NOMO-1 (cell line): ENCODE data around the gene TULP4.

Source experiments
- DNase-seq, 2 experiments: peaks; one replicate each; lab custom pipeline; 2025; ENCODE audit not compliant: unreplicated experiment in 2 of 2; lab: John Stamatoyannopoulos, UW

The TULP4 gene

DNA sequence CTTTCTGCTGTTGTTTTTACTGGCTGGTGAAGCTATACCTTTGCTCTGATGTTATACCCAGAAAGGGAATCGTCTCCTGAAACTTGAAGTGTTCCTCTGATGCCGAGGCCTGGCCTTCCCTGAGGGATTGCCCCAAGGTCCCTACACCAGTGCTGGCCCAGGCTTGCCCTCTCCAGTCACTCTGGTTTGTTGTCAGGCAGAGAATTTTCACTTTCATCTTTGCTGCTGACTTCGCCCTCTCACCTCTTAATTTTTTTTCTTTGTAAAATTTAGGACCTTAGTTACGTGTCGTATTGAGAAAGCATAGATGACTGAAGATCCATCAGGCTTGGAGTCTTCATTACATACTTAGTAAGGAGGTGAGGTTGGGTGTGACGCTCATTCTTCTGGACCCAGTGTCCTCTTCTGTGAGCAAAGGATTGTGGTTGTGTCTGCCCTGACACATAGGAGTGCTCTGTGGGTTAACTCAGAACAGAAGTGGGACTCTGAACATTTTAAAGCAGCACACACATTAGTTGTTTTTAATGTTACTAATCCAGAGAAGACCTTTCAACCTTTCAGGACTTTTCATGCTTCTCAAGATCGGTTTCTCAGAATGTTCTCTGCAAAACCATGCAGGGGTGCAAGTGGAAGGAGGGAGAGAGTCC lies 45.4 kb downstream of the TULP4 start:
- no peak for DNase-seq

DNA sequence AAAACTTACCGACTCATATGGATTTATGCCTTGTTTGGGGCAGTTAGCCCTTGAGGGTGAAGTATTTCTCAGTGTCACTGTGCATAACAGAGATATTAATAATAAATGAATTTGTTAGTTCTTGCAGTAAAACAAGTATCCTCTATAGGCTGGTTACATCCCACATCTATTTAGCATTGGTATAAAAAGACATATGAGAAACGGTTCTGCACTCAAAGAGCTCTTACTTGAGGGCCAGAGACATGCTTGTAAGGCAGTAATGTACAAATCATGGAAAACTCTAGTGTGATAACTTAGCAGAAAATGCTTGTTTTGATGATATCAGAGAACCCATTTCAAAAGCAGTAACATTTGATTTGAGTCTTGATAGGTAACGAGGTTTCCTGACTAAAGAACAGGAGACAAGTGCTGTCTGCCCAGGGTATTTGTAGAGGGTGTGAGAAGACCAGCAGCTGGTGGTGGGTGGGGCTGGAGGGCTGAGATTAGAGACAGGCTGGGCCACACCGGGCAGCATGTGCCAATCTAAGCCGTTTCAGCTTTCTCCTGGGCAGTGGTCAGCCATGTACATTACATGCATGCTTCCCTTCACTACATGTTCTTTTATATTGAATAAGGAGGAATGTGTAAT lies 46.3 kb downstream of the TULP4 start:
- DNase-seq: no peak

DNA sequence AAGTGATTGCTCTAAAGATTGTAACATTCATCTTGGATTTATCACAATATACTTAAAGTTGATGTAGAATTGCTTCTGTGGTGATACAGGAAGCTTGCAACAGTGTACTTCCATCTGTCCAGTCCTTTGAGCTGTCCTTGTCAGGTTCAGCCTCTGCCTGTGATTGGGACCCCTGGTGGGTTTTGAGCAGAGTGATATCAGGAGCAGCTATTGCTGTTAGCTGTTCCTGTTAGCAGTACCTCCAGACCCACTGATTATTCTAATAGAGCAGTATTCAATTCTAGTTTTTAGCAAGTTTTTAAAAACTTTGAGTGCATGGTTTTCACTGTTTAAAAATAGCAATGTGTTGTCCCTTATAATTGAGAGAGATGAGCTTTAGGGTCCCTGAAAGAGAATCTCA lies 48.8 kb downstream of the TULP4 start:
- DNase-seq: no peak

DNA sequence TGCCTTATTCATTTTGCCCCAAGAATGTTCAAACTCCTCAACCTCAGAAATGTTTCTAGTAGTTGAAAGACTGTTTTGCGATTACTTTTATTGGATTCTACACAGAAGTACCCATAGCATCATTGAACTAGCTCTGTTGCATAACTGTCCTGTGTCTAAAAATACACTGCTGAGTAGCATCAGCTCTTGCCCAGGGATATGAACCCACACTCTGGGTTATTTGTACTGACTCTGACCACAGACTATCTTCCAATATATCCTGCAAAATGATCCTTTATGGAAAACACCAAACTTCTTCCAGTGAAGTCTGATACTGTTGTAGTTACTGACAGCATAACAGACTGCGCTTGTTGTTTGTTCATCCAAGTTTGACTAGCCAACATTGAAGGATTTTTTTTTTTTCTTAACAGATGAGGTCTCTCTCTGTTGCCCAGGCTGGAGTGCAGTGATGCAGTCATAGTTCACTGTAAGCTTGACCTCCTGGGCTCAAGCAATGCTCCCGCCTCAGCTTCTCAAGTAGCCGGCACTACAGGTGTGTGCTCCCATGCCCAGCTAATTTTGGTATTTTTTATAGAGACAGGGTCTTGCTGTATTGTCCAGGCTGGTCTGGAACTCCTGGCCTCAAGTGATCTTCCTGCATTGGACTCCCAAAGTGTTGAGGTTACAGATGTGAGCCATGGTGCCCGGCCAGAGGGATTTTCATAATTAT lies 49.9 kb downstream of the TULP4 start:
- DNase-seq: peak in 1 of 2 experiments; percentile 0

DNA sequence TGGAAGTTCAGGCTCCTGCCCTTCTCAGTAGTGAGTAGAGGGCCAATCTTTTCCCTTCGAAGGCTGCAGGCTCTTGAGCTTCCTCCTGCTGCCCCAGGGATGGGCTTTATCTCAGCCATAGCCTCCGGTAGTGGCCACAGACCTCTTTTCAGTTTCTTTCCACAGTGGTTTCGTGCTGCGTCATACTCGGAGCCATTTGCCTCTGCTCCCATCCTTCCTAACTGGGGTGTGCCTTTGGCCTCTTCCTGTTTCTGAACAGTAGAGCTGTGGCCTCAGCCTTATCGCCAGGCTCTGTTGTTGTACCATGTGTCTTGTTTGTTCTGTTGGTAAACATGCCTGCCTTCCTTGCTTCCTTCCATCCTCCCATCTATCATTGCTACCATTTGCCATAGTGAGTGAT lies 54.1 kb downstream of the TULP4 start:
- no peak for DNase-seq

DNA sequence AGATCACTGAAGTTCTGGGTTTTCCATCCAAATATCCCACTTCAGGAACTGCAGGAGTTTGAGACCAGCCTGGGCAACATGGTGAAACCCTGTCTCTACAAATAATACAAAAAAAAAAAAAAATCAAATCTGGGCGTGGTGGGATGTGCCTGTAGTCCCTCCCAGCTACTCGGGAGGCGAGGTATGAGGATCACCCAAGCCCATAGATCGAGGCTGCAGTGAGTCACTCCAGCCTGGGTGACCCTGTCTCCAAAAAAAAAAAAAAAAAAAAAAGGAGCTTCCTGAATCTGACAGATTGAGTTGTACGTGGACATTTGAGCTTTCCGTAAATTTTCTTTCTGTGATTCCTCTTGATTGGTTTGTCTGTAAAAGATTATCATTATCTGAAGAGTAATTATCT lies 55.6 kb downstream of the TULP4 start:
- no peak for DNase-seq

DNA sequence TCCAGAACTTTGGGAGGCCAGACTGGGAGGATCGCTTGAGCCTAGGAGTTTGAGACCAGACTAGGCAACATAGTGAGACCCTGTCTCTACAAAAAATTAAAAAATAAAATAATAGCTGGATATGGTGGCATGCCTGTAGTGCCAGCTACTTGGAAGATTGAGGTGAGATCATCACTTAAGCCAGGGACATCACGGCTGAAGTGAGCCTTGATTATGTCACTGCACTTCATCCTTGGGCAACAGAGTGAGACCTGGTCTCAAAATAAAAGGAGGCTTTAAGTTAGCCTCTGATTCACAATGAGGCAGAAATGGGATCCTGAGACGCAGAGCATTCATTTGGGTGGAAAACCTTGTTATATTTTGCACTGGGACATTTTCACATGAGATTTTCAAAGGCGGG lies 57.0 kb downstream of the TULP4 start:
- DNase-seq: no peak

DNA sequence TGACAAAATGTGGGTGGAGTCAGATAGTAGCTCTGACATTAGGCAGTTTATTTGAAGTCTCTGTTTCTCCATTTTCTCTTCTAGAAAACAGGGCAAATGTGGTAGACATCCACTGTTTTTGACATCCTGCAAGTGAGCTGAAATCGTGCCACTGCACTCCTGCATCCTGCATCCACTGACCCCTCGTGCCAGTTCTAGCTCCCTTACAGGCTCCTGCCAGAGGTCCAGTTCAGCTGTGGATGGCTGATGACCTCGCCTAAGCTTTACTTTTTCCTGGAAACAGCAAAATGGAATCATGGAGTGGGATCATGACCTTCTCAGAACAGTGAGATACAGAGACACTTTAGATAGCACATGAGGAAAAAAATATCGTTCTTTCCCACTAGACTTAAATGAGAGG lies 58.5 kb downstream of the TULP4 start:
- no peak for DNase-seq

DNA sequence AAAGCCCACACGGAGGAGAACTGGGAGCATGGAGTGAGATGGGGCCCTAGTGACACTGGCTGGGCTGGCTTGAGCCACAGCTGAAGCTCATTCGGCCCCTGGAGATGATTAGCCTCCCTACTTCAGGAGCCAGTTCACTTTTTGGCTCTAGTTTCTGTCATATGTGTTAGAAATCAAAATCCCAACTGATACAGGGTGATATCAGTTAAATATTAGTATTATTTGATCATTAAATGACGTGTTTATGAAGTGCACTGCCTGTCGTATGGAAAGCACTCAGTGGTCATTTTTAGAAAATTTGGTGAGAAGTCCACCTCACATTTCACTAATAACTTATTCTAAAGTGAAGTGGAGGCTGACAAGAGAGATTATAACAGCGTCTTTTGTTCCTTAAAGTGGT lies 59.0 kb downstream of the TULP4 start:
- no peak for DNase-seq

DNA sequence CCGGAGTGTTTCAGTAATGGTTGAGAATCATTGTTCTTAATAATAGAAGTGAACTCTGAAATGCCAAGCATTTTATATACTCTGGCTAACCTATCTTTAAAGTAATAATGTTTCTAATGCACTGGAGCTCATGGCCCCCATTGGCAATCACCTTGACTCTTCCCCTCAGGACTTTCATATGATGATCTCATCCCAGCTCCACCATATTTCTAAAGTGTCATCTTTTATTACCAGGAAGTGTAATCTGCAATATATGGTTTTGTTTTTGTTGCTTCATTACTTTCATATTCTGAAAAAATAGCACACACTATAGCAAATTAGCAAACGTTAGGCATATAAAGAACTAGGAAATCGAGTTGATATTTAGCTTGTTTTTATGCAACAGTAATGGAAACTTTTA lies 60.3 kb downstream of the TULP4 start:
- DNase-seq: peak; percentile 16 to 49

DNA sequence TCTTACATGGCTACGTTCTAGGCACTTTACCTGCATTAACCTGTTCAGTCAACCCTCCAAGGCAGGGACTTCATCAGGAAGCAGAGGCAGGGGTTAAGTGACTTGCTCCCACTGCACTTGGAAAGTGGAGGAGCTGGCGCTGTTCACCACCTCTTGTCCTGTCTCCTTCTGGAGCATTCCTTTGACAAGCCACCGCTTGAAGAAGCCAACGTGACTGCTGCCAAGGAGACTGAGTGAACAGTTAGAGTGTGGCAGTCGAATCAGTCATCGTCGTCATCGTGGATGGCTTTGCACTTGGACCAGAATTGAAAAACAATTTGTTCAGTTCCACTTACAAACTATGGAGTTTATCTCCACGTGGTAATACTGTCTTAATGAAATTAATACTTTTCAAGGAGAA lies 60.9 kb downstream of the TULP4 start:
- no peak for DNase-seq

DNA sequence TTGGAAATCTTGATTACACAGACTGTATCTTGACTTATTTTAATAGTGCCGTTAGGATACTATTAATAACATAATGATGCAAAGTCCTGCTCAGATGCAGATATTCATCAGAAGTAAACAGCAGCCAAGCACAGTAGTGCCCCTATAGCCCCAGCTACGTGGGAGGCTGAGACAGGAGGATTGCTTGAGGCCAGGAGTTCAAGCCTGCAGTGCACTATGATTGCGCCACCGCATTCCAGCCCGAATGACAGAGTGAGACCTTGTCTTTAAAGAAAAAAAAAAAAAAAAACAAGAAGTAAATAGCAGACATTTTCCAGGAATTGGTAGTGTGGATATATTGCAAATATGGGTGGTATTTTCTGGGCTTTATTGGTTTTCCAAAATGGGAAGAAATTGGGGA lies 61.8 kb downstream of the TULP4 start:
- no peak for DNase-seq

DNA sequence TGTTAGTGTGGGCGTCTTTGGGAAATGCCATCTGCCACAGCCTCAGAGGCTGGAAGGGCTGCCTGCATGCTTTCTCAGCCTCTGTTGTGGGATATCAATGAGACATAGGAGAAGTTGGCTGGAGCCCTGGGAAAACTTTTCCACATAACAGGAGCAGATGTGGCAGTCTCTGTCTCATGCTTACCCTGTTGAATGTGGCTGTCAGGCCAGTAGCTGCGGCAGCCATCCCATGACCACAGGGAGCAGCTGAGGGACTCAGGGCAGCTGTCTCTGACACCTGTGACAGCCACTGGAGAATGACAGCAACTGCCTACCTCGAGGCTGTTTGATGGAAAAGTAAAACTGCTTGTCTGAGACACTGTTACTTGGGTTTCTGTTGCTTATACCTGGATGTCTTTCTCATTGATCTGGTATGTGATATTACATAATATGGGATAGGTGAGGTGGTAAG lies 64.4 kb downstream of the TULP4 start:
- no peak for DNase-seq

DNA sequence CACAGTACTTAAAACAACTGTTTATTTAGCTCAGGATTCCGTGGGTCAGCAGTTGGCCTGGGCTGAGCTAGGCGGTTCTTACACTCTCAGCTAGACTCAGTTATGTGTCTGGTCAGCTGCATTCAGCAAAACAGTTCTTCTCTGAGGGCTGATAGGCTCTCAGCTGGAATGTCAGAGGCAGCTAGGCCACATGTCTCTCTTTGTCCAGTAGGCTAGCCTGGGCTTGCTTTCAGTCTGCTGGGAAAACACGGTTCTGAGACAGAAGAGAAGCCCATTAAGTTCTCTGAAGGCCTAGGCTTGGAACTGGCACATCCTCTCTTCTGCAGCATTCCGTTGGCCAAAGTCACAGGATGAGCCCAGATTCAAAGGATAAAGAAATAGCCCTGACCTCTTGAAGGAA lies 65.6 kb downstream of the TULP4 start:
- no peak for DNase-seq

DNA sequence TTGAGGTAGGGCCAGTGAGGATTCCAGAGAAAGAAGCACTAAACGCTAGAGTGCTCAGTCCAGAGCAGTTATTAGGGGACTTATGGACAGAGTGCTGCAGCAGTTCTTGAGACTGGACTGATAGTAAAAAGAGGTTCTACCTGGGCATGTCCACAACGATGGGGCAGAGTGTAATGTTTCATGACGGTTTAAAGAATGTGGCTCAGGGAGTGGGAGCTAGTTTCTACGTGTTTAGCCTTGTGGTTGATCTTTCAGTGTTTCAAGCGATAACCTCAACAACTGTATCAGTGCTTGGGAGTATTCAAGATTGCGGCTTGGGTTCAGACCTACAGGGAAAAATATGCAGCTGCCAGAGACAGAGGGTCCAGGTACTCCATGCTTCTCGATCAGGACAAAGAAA lies 67.1 kb downstream of the TULP4 start:
- no peak for DNase-seq

DNA sequence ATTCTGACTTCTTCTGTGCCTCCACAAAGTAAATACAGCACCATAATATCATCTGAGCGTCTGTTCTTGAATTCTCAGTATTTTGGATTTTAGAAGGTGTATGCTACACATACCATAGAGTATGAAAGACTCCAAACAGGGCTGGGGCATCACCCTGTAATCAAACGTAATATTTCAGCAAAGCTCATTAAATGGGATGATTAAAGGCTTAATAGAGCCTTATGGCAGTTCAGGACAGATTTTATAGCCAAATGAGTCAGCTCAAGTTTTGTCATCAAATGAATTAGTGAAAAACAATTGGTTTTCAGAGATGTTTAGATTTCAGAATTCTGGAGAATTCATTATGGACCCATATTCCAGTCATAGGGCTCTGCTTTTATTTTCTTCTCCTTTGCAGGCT lies 68.9 kb downstream of the TULP4 start:
- no peak for DNase-seq

DNA sequence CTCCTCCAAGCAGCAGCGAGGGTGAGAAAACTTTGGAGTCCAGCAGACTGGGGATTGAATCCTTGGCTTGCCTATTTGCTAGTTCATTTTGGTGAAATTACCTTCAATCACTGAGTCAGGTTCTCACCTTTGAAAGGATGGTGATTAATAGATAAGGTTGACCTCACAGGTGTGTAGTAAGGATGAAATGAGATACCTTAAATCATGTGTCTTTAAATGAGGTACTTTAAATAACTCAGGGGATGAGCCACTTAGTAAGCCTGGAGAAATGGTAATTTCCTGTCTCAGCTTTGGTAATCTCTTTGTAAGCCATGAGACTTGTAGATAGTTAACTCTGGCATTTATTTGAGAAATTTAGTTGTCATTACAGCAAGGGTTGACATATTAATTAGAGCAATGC lies 70.2 kb downstream of the TULP4 start:
- DNase-seq: no peak

DNA sequence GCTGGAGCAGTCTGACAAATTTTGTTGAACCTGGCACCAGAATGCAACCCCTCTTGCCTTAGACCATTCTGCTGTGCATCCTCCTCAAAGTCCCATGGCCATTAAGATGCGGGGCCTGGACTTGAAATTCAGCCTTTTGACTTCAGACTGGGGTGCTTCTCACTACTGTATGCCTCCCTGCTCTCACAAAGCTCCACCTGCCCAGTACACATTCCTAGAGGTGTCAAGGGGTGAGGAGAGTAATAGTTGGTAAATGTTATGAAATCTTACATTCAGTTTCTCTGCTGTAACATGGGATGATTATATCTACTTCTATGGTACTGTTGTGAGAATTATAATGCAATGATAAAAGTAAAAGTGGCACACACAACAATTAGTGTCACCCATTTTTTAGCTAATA lies 70.8 kb downstream of the TULP4 start:
- DNase-seq: no peak

DNA sequence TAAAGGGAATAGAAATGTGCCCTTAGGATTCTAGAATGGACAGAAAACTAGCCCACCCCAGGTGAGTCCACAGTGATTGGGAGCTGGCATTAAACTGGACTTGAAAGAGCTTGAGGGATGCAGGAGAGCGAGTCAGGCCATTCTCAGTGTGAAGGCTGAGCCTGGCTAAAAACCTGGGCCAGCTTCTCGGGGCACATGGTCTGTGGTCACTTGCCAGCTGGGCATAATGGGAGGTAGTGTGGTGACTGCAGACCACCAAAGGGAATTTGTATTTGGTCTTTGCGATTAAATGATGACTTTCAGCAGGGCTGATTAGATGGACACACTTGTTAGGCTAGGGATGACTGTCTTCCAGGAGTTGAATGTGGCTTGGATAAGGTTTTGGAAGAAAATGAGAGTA lies 71.3 kb downstream of the TULP4 start:
- no peak for DNase-seq

DNA sequence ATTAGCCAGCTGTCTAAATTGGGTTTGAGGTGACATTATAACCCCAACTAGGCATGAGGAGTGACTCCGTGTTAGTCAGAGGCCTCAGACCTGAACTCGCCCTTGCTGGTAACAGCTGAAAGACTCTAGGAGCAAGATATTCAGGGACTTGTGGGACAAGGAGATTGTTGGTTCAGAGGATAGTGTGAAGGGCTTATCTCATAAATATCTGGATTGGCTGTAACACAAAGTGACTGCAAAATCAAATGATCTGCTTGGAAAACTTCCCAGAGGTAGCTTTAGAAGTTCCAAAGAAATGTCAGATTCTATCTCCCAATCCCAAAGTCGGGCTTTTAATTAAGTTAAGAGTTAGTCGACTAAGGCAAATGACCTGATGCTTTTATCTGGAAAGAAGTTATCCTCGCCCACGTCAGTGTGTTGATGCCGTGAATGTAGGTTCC lies 72.4 kb downstream of the TULP4 start:
- DNase-seq: no peak

DNA sequence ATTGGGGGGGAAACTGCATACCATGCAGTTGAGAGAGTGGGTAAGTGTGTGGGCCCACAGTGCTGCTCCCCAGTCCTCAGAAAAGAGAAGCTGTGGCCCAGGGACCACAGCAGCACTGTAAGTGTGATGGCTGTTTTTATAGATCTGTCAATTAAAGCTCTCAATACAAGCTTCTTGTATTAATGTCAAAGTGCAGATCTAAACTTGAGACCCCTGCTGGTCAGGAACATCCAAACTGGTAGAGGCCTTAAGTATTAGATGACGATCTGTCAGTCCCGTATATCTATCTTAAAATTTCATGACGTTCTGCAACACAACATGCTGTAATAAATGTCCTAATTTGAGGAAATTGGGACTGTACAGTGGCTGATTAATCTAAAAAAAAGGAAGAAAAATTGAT lies 74.8 kb downstream of the TULP4 start:
- DNase-seq: no peak

DNA sequence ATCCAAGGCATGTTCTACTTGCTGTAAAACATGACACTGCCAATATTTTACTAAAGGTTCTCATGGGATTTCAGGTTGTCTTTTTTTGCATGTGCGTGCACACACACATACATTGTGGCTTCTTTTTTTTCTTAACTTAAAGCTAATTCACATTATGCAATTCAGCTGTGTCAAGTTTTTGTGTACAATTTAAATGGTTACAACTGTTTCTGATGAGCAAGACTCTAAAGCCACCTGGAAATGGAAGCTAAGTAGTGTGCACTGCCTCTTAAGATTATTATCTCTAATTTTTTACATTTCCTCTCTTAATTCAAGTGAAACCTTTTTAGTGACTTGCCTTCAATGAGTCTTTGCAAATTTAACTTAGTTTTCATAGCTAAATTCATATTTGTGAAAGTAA lies 75.3 kb downstream of the TULP4 start:
- DNase-seq: no peak
